Activated naive CD4-positive, alpha-beta T cell treated with anti-CD3 and anti-CD28 coated beads, Interleukin-2, amount 10 ng/mL, durations not matched to agents 7 days and 5 days (primary cell): ENCODE data around the gene MGAT5B.

Source experiments
- CTCF ChIA-PET: fragments of 350-600 bp; sonication (Branson Sonifier 250); formaldehyde crosslinking; loops from one replicate; lab custom pipeline; 2021; ENCODE audit warnings: antibody characterized with exemption; lab: Charles Lee
- DNase-seq: peaks from one replicate; pipeline ENCODE4 v3.0.0-alpha.2; 2020
- H3K27ac Mint-ChIP-seq: one replicate; pipeline ENCODE4 v1.8.0; 2021; ENCODE audit warnings: mild to moderate bottlenecking, moderate library complexity, mixed read lengths
- H3K27me3 Mint-ChIP-seq: one replicate; pipeline ENCODE4 v1.8.0; 2021; ENCODE audit warnings: mild to moderate bottlenecking, mixed read lengths
- H3K36me3 Mint-ChIP-seq: one replicate; pipeline ENCODE4 v1.8.0; 2021; ENCODE audit warnings: mixed read lengths
- H3K4me1 Mint-ChIP-seq: one replicate; pipeline ENCODE4 v1.8.0; 2021; ENCODE audit warnings: mixed read lengths
- H3K4me3 Mint-ChIP-seq: one replicate; pipeline ENCODE4 v1.8.0; 2021; ENCODE audit warnings: mild to moderate bottlenecking, moderate library complexity, mixed read lengths
- H3K9me3 Mint-ChIP-seq: one replicate; pipeline ENCODE4 v1.8.0; 2021; ENCODE audit warnings: mixed read lengths

The MGAT5B gene

GRCh38 chr17:76953066-76953465 is 84.9 kb downstream of the MGAT5B start:
- H3K27me3 Mint-ChIP-seq = peaks cover 15% of the 10 kb centered on the region
- H3K4me3 Mint-ChIP-seq = no peak overlapping the region
- no peaks in the 10 kb centered on the region for H3K4me1 Mint-ChIP-seq
- DNase-seq = no peak
- CTCF ChIA-PET = no interaction called here
- no peak overlapping the region for H3K27ac Mint-ChIP-seq
- H3K9me3 Mint-ChIP-seq = no peaks in the 10 kb centered on the region
- no peaks in the 10 kb centered on the region for H3K36me3 Mint-ChIP-seq

- Mint-ChIP-seq H3K36me3 (no peaks in the 10 kb centered on the region), H3K9me3 (no peaks in the 10 kb centered on the region), H3K27me3 (peaks cover 22% of the 10 kb centered on the region), H3K27ac (no peak overlapping the region), H3K4me1 (no peaks in the 10 kb centered on the region), H3K4me3 (no peak overlapping the region)
- CTCF ChIA-PET = interaction anchor here (0.8 kb wide), 1 partner anchor 59 kb away, joined by 3 read pairs; no protein-coding TSS in a partner anchor
- no peak for DNase-seq
These were observed 85.7 kb downstream of the MGAT5B start for GRCh38 chr17:76953946-76954345.

GRCh38 chr17:76955191-76955590 is 87.0 kb downstream of the MGAT5B start:
- H3K4me1 Mint-ChIP-seq = no peaks in the 10 kb centered on the region
- peaks cover 31% of the 10 kb centered on the region for H3K27me3 Mint-ChIP-seq
- CTCF ChIA-PET = interaction anchor here (0.6 kb wide), 1 partner anchor 111 kb away, joined by 3 read pairs; no protein-coding TSS in a partner anchor
- H3K9me3 Mint-ChIP-seq = no peaks in the 10 kb centered on the region
- DNase-seq = no peak
- H3K36me3 Mint-ChIP-seq = no peaks in the 10 kb centered on the region
- no peak overlapping the region for H3K27ac Mint-ChIP-seq
- no peak overlapping the region for H3K4me3 Mint-ChIP-seq

- no peaks in the 10 kb centered on the region for H3K36me3 Mint-ChIP-seq
- no peaks in the 10 kb centered on the region for H3K9me3 Mint-ChIP-seq
- H3K4me3 Mint-ChIP-seq = no peak overlapping the region
- H3K27ac Mint-ChIP-seq = no peak overlapping the region
- DNase-seq = no peak
- H3K4me1 Mint-ChIP-seq = no peaks in the 10 kb centered on the region
- H3K27me3 Mint-ChIP-seq = peaks cover 34% of the 10 kb centered on the region
- CTCF ChIA-PET = no interaction called here
These were observed 88.8 kb downstream of the MGAT5B start for GRCh38 chr17:76956846-76957540.

- Mint-ChIP-seq H3K4me1 (no peaks in the 10 kb centered on the region), H3K27me3 (peaks cover 34% of the 10 kb centered on the region), H3K27ac (no peak overlapping the region), H3K4me3 (no peak overlapping the region), H3K9me3 (no peaks in the 10 kb centered on the region), H3K36me3 (no peaks in the 10 kb centered on the region)
- no peak for DNase-seq
- CTCF ChIA-PET = no interaction called here
These were observed 89.7 kb downstream of the MGAT5B start for GRCh38 chr17:76957678-76958464.

- CTCF ChIA-PET = no interaction called here
- Mint-ChIP-seq H3K4me3 (no peak overlapping the region), H3K27me3 (peaks cover 34% of the 10 kb centered on the region), H3K9me3 (no peaks in the 10 kb centered on the region), H3K4me1 (no peaks in the 10 kb centered on the region), H3K36me3 (no peaks in the 10 kb centered on the region), H3K27ac (no peak overlapping the region)
- DNase-seq = no peak
These were observed 90.8 kb downstream of the MGAT5B start for GRCh38 chr17:76958974-76959373.

GRCh38 chr17:76961869-76962268 is 93.7 kb downstream of the MGAT5B start:
- no peak overlapping the region for H3K4me3 Mint-ChIP-seq
- CTCF ChIA-PET = no interaction called here
- H3K27me3 Mint-ChIP-seq = peaks cover 45% of the 10 kb centered on the region
- H3K9me3 Mint-ChIP-seq = no peaks in the 10 kb centered on the region
- no peaks in the 10 kb centered on the region for H3K36me3 Mint-ChIP-seq
- no peak for DNase-seq
- no peak overlapping the region for H3K27ac Mint-ChIP-seq
- no peaks in the 10 kb centered on the region for H3K4me1 Mint-ChIP-seq

GRCh38 chr17:76962858-76963257 is 94.7 kb downstream of the MGAT5B start:
- Mint-ChIP-seq H3K36me3 (no peaks in the 10 kb centered on the region), H3K9me3 (no peaks in the 10 kb centered on the region), H3K27ac (no peak overlapping the region), H3K4me3 (no peak overlapping the region), H3K4me1 (no peaks in the 10 kb centered on the region), H3K27me3 (peaks cover 42% of the 10 kb centered on the region)
- DNase-seq = no peak
- CTCF ChIA-PET = no interaction called here

- CTCF ChIA-PET = no interaction called here
- Mint-ChIP-seq H3K4me1 (peaks cover 19% of the 10 kb centered on the region), H3K4me3 (no peak overlapping the region), H3K9me3 (no peaks in the 10 kb centered on the region), H3K27me3 (peaks cover 54% of the 10 kb centered on the region), H3K27ac (no peak overlapping the region), H3K36me3 (no peaks in the 10 kb centered on the region)
- no peak for DNase-seq
These were observed 97.8 kb downstream of the MGAT5B start for GRCh38 chr17:76966016-76966415.

- DNase-seq = no peak
- Mint-ChIP-seq H3K27ac (no peak overlapping the region), H3K4me1 (peaks cover 19% of the 10 kb centered on the region), H3K27me3 (peaks cover 59% of the 10 kb centered on the region), H3K36me3 (no peaks in the 10 kb centered on the region), H3K4me3 (no peak overlapping the region), H3K9me3 (no peaks in the 10 kb centered on the region)
- CTCF ChIA-PET = no interaction called here
These were observed 98.4 kb downstream of the MGAT5B start for GRCh38 chr17:76966486-76967181.

GRCh38 chr17:76967762-76968161 is 99.6 kb downstream of the MGAT5B start:
- CTCF ChIA-PET = no interaction called here
- Mint-ChIP-seq H3K4me1 (peaks cover 19% of the 10 kb centered on the region), H3K36me3 (no peaks in the 10 kb centered on the region), H3K4me3 (no peak overlapping the region), H3K9me3 (no peaks in the 10 kb centered on the region), H3K27me3 (peaks cover 69% of the 10 kb centered on the region), H3K27ac (no peak overlapping the region)
- no peak for DNase-seq

- Mint-ChIP-seq H3K27ac (peak overlapping the region; percentile 7), H3K36me3 (no peaks in the 10 kb centered on the region), H3K4me3 (peak overlapping the region; percentile 51), H3K9me3 (no peaks in the 10 kb centered on the region), H3K27me3 (peaks cover 77% of the 10 kb centered on the region), H3K4me1 (peaks cover 19% of the 10 kb centered on the region)
- peak; percentile 71 for DNase-seq
- CTCF ChIA-PET = interaction anchor here (1.3 kb wide), 1 partner anchor 40 kb away, joined by 7 read pairs; no protein-coding TSS in a partner anchor
These were observed 100.7 kb downstream of the MGAT5B start for GRCh38 chr17:76968707-76969597.

GRCh38 chr17:76969598-76970172 is 101.5 kb downstream of the MGAT5B start:
- H3K36me3 Mint-ChIP-seq = no peaks in the 10 kb centered on the region
- H3K9me3 Mint-ChIP-seq = no peaks in the 10 kb centered on the region
- peaks cover 83% of the 10 kb centered on the region for H3K27me3 Mint-ChIP-seq
- H3K4me3 Mint-ChIP-seq = peak overlapping the region; percentile 51
- peaks cover 19% of the 10 kb centered on the region for H3K4me1 Mint-ChIP-seq
- CTCF ChIA-PET = interaction anchor here (0.9 to 1.3 kb wide), 2 partner anchors 40 to 86 kb away, joined by 3 to 7 read pairs; no protein-coding TSS in a partner anchor
- peak overlapping the region; percentile 7 for H3K27ac Mint-ChIP-seq
- DNase-seq = no peak
